NCI-H187 (cell line): ENCODE measurements around the gene SMIM3.
"Not testable (repeated sequence)": the region's sequence is repeated elsewhere in the genome, so short reads cannot be mapped to it uniquely, and the experiment has no call there.

ENCODE experiments used
- DNase-seq, 2 experiments: peaks; one replicate each; lab custom pipeline; 2025; lab: John Stamatoyannopoulos, UW

SMIM3 gene

DNA sequence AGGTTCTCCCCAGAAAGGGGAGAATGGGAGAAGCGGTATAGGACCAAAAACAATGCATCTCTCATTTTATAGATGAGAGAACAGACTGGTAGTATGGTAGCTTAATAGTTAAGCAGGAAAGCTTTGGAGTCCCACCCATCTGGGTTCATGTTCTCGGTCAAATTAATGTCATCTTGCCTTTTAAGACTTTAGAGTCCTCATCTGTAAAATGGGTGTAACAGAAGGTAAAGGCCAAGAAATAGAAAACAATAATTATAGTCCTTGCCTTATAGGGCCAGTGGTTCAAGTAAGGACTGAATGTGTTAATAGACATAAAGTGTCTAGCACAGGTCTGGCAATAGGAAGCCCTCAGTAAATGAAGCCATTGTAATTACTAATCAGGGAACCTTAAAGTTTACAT, 16.4 kb downstream of the SMIM3 start:
- DNase-seq = no peak

DNA sequence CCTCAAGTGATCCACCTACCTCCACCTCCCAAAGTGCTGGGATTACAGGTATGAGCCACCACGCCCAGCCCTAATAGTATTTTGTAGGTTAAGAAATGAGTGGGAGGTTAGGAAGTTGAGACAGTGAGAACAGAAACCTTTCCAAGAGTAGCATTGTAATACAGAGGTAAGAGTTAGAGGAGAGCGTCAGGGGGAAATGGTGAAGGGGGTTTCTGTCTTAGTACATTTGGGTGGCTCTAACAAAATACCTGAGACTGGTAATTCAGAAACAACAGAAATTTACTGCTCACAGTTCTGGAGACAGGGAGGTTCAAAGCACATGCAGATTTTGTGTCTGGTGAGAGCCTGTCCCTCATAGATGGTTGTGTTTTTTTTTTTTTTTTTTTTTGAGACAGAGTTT, 18.8 kb downstream of the SMIM3 start:
- DNase-seq = no peak

DNA sequence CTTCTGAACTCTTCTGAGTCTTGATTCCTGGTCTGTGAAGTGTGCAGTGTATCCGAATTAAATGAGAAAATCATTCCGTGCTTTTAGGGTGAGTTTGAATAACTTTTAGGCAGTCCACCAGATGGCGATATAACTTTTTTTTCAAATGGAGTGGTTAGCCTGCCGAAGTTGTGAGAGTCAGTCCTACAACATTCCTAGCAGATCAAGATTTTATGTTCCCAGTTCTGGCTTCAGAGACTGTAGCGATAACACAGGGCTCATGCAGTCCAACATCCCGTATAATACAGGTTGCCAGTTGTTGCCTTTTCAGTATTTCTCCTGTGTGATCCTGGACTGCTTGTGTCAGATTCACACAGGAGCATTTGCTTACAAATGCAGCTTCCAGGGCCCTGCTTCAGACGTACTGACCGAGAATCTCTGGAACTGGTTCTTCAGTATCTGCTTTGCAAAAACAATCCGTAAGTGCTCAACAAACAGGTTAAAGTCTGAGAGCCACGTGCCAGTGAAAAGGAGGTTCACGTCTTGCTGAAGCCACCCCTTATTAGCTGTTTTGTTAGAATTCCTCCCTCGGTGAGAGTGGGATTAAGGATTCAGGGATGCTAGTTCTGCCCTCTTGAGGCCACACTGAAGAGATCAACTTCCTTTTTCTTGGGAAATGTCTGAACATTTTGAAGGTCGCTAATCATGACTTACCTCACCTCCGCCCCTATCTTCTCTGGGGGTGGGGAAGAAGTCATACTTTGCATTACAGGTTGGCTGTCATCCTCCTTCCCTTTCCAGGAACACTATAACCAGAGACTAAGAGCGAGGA, 22.8 kb downstream of the SMIM3 start:
- no peak for DNase-seq

DNA sequence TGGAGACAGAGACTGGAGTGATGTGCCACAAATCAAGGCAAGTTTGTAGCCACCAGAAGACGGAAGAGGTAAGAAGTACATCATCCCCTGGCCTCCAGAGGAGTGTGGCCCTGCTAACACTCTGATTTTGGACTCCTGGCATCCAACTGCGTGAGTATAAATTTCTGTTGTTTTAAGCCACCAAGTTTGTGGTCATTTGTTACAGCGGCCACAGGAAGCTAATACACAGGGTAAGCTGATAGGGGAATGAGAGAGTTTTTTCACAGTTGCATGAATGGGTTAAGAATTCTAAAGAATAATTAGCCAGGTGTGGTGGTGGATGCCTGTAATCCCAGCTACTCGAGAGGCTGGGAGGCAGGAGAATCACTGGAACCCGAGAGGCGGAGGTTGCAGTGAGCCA, 25.8 kb downstream of the SMIM3 start:
- DNase-seq = no peak

DNA sequence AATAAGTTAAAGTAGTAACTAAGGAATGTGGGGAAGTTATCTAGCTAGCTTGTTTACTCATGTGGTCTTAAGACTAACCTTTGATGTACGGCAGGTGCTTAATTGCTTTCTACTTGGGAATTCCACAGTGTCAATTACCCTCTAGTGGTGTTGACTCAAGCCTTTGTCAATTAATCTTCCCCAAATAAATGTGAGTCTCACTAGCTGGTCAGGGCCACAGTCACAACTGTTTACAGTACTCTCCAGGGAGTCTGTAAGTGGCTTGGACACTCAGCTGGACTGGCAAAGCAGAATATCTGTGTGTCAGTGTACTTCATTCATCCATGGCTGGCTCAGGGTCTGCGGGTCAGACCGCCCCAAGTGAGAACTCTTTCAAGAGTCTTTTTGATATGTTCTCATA, 30.8 kb downstream of the SMIM3 start:
- DNase-seq = no peak

DNA sequence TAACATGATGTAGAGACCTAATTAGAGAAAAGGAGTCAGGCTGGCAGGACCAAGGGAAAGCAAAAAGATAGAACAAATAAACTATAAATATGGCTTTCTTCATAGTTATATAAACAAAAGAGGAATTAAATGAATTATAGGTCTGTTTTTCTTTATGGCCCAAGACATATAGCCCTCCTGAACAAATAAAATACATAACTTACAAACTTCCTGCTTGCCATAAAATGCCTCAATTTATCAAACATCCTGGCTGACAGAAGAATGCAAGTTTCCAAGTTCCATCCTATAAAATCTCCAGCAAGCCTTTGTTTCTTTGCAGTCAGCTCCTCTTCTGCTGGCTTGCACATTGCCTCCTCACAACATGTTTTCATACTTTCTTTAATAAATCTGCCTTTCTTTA, 36.5 kb downstream of the SMIM3 start:
- DNase-seq = no peak

DNA sequence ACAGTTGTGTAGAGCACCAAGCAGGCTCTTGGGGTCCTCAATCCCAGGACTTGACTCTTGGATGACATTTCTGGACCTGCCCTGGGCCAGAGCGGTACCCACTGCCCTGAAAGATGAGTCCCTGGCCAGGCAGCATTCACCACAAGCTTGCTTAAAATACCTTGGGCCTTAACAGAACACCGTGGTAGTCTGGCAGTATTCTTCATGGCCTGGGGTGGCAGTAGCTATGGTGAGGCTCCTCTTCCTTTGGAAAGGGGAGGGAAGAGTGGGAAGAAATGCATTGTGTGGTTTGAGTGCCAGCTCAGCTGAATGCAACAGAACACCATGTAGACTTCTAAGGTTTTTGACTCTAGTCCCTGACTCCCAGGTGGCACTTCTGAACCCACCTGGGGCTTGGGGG, 38.4 kb downstream of the SMIM3 start:
- no peak for DNase-seq

DNA sequence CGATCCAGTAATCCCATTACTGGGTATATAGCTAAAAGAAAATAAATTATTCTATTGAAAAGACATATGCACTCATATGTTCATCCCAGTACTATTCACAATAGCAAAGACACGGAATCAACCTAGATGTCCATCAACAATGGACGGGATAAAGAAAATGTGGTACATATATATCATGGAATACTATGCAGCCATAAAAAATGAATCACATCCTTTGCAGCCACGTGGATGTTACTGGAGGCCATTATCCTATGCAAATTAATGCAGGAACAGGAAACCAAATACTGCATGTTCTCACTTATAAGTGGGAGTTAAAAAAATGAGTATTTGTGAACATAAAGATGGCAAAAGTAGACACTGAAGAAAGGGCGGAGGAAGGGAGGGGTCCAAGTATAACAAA, 51.2 kb downstream of the SMIM3 start:
- DNase-seq = no peak

DNA sequence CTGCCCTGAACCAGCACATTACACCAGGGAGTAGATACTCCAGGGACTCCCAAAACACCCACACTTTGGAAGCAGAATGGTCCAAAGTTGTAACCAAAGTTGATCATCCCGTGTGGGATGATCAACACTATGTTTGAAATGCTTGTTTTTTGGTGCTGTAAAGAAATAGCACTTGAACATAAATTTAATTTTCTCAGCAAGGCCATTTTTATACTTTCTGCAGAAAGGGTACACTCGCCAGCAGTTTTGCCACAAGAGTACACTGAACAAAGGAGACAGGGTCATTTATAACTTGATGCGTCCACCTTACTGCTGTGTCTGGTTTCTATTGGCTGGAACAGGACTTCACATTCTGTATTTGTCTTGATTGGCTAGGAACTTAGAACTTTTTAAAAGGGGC, 53.3 kb downstream of the SMIM3 start:
- DNase-seq = not testable (repeated sequence)

DNA sequence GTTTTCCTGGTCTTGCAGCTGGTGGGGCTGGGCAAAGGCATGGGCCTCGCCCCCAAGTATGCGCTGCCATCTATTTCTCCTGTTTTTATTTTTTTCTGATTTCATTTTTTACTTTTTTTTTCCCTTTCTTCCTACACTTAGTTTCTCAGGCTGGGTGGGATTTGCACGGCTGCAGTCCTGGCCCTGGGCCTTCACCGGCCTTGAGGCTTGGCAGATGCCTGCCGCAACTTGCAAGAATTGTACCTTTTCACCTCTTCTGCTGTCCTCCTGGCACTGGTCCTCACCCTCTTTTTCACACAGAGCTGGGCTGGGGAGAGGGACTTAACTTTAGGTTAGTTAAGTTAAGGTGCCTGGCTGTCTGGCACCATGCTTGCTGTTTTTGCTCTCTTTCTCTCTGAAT, 57.5 kb downstream of the SMIM3 start:
- DNase-seq = no peak

DNA sequence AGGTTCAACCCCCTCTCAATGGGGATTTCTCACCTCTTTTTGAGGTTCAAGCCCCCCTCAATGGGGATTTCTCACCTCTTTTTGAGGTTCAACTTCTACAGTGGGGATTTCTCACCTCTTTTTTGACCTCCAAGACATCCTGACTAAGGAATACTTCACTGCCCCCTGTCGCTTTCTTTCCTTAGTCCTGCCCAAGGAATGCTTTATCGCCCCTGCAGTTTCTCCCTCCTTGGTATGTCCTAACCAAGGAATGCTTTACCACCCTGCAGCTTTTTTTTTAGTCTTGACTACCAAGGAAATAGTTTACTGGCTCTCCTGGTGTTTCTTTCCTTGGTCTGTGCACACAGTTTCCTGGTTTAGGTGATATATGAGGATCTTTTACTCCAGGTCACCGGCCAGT, 58.1 kb downstream of the SMIM3 start:
- DNase-seq = no peak

DNA sequence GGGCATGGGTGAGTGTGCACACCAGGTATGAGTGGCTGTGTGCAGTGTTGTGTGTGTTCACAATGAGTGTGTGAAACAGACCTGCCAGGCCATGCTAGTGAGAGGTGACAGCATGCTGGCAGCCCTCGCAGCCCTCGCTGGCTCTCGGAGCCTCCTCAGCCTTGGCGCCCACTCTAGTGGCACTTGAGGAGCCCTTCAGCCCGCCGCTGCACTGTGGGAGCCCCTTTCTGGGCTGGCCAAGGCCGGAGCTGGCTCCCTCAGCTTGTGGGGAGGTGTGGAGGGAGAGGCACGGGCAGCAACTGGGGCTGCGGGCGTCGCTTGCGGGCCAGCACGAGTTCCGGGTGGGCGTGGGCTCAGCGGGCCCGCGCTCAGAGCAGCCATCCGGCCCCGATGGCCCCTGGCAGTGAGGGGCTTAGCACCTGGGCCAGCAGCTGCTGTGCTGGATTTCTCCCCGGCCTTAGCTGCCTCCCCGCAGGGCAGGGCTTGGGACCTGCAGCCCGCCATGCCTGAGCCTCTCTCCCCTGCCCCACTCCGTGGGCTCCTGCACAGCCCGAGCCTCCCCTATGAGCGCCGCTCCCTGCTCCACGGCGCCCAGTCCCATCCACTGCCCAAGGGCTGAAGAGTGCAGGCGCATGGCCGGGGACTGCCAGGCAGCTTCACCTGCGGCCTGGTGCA, 66.8 kb downstream of the SMIM3 start:
- not testable (repeated sequence) for DNase-seq

DNA sequence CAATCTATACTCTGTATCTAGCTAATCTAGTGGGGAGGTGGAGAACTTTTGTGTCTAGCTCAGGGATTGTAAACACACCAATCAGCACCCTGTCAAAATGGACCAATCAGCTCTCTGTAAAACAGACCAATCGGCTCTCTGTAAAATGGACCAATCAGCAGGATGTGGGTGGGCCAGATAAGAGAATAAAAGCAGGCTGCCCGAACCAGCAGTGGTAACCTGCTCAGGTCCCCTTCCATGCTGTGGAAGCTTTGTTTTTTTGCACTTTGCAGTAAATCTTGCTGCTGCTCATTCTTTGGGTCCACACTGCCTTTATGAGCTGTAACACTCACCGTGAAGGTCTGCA, 67.7 kb downstream of the SMIM3 start, which contains the start of gene IRGM:
Gene IRGM, plus strand, starts transcription at position 214 of the 346 bp plus-strand sequence. CDS start 1,603 bp downstream, outside the sequence.
- not testable (repeated sequence) for DNase-seq
